NCI-H82 treated with DMSO at 0.1 percent for 48 hours (cell line): Measurements from ENCODE around the gene KRTAP4-16.
"Not testable (repeated sequence)": the region's sequence is repeated elsewhere in the genome, so short reads cannot be mapped to it uniquely, and the experiment has no call there.

Source experiments
- DNase-seq: peaks from one replicate; lab custom pipeline; 2025; ENCODE audit not compliant: unreplicated experiment; lab: John Stamatoyannopoulos, UW

The KRTAP4-16 gene

DNA sequence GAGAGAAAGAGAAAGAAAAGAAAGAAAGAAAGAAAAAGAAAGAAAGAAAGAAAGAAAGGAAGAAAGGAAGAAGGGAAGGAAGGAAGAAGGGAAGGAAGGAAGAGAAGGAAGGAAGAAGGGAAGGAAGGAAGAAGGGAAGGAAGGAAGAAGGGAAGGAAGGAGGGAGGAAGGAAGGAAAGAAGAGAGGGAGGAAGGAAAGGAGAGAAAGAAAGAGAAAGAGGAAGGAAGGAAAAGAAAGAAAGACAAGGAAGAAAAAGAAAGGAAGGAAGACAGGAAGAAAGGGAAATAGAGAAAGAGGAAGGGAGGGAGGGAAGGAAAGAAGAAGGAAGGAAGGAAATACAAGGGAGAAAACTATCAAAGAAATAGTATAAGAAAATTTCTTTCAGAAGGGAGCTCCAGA lies 25.2 kb downstream of the KRTAP4-16 start:
- no peak for DNase-seq

DNA sequence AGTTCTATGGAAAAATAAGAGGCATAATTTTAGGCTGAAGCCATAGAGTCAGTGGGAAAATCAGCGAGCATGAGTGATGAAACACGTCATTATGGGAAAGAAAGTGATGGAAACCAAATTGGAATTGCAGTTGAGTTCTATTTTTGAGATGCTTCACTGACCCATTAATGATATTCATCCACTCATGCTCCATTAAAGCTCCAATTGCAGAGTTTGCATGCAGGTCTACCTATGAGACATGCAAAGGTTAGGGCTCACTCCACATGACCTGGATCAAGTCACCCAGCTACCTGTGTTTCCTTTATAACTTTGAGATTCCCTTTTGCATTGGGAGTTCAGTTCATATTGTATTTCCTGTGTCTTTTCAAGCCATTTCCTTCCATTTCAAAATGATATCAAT lies 28.3 kb downstream of the KRTAP4-16 start:
- no peak for DNase-seq

DNA sequence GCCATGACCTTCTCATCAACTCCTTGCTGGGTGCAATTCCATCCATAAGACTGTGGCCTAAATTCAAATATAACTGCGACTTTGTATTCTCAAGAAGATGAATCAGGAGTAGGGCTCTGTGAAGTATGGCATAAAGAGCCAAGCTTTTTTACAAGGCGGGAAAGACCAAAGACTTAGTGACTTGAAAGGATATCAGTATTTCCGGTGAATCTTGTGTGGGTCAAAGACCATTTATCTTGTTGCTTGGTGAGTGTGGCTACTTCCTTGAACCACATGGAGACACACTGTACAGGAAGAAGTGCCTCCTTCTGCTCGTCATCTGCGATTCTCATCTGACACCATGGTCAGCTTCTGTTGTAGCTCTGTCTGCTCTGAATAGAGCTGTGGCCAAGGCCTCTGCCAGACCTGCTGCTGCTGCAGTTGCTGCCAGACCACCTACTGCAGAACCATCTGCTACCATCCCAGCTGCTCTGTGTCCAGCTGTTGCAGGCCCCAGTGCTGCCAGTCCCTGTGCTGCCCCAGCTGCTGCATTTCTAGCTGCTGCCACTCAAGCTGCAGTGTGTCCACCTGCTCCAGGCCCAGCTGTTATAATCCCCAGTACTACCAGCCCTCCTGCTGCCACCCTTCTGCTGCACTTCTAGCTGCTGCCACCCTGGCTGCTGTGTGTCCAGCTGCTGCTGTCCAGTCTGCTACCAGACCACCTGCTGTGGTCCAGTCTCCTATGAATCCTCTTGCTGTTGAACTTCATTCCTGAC lies 30.2 kb downstream of the KRTAP4-16 start:
- no peak for DNase-seq

DNA sequence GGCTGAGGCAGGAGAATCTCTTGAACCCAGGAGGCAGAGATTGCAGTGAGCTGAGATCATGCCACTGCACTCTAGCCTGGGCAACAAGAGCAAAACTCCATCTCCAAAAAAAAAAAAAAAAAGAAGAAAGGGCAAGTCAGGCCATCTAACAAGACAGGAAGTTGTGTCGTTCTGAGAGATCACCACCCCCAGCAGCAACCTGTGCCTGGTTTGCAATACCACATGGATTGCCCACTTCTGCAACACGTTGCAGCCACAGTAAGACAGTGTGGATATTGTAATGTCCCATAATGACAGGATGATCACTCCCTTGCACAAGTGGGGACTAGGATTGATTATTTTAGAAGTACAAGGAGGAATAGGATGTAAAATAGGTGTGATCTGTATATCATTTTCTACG lies 33.0 kb downstream of the KRTAP4-16 start:
- DNase-seq = no peak

DNA sequence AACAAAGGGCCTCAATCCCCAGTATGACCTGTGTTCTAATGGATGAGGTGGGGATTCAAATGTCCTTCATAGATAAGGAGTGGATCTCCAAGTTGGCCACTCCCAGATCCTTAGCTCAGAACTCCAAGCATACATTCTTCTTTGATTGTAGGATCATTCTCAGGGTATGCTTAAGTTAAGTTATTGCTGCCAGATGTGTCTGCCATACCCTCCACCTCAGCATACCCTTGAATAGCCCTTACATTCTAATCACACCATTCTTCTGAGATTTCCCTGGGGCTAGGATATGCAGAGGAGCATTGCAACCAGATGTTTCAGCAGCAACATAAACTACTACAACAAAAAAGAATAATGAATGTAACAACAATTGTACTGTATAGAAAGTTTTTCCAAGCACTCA lies 34.7 kb downstream of the KRTAP4-16 start:
- DNase-seq = no peak

DNA sequence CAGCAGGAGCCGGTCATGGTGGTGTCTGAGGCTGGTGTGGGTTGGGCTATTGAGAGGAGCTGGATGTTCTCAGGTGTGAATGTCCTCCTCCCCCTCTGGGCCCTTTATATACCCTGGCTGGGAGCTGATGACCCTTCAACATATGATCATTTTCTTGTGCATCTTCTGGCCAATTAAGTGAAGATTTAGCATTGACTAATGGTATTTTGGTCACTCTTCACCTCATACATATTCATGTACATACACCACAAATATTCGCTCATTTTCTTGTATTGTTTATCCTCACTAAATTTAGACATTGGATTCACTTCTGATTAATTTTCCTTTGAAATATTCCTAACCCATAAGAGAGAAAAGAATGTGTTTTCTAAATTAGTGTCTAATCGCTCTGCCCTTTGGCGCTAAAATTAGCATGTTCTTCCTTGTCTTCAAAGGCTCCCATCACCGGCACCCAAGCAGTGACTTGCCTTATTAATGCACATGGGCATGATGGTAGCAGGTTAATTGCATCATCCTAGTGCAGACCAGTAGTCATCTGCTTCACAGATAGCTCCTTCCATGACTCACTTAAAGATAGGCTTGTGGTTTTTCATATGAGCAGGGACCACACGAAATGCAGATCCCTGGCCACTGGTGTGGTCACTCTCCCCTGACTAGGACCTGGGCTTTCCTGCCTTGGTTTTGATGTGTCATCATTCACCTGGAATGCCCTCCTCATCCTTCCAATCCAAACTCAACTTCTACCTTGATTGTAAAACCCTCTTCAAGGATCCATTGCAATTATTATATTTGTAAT lies 36.0 kb downstream of the KRTAP4-16 start, which contains the start of gene KRTAP2-4:
TSS of gene KRTAP2-4 (minus strand) at position 51 of the 796 bp plus-strand sequence. CDS start at position 17, 34 bp downstream.
- DNase-seq = no peak

DNA sequence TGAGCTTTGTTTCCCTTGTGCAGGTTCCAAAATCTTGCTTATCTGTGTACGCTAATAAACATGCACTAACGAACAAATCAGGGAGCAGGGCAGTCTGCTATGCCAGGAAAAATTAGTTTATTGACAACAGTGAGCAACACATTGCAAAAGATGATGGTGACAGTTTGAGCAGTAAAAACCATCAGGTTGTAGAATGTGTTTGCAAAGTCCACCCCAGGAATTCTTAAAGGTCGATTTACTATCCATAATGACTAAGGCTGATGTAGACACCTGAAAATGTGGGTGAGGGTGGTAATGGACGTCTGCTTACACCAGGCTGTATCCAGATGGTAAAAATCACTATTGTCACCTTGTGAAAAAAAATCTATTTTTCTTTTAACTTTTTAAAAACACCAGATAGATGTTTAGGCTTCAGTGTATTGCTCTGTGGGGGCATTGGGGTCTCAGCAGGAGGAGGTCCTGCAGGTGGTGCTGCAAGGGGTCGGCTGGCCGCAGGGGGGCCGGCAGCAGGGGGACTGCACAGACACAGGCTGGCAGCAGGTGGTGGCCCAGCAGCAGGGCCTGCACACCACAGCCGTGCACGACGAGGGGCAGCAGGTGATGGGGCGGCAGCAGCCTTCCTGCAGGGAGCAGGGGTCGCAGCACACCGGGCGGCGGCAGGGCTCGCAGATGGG lies 36.9 kb downstream of the KRTAP4-16 start:
- not testable (repeated sequence) for DNase-seq

DNA sequence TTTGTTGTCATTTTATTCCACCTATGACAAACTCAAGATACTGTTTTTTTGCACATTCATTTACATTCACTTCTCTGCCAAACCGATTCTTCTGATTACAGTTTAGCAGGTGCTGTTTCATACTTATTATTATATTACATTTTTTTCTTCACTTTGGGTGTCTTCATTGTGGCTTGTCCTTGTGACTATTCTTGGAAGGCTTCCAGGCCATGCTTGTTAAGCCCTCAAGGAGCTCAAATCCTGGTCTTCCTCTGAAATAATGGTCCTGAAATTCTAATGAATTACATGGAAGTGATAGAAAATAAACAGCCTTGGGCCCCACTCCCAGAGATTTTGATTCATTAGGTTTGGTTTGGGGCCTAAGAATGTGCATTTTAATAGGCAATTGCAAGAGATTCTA lies 37.7 kb downstream of the KRTAP4-16 start:
- DNase-seq = no peak

DNA sequence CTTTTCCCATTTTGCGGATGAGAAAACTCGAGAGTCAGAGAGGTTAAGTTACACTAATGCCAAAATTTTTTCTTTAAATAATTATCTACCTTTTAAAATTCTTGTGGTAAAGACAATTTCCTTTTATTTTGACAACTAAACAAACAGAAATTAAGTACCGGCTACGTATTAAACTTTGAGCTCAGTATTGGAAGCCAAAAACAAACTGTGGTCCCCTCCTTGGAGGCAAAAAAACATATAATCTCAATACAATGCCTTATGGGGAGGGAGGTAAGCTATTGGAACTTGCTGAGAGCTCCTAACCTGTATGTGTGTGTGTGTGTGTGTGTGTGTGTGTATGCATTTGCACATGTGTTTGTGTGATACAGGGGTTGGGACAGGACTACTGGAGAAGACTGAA lies 38.6 kb downstream of the KRTAP4-16 start:
- DNase-seq = no peak

DNA sequence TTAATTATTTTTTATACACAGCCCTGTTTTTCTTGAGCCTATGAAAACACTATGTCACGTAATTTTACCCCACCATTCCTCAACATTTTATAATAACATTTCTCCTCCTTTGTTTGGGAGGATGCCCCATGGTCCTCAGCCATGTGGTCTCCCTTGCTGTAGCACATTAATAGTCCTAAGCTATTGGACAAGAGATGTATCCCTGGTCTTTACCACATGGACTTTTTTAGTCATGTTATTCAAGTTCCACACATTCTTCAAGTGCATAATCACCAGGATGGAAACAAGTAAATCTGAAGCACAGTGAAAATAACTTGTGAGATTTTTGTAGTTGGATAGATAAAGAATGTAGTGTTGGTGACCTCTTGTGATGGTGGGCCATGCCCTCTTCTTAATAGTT lies 40.0 kb downstream of the KRTAP4-16 start:
- DNase-seq = no peak

DNA sequence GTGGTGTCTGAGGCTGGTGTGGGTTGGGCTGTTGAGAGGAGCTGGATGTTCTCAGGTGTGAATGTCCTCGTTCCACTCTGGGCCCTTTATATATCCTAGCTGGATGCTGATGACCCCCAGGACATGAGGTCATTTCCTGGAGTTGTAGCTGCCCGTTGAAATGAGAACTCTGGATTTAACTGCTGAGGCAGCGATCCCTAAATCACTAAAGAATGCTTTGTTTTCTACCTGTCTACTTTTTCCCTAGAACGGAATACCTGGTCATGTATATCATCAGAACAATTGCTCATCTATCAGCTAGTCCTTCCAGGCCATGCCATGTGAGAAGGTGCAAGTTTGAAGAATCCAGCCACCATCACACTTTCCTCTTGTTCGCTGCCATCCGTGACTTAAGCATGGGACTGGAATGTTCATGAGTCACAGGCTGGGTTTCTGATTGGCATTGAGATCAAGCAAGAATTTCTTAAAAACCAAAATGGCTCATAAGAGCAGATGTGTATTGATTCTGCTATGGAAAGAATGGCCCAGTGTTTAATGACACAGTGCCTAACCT lies 41.9 kb downstream of the KRTAP4-16 start, which contains the start of gene KRTAP2-3:
TSS of gene KRTAP2-3 (minus strand) at position 63 of the 553 bp plus-strand sequence. CDS start 64 bp downstream, outside the sequence.
- DNase-seq = no peak

DNA sequence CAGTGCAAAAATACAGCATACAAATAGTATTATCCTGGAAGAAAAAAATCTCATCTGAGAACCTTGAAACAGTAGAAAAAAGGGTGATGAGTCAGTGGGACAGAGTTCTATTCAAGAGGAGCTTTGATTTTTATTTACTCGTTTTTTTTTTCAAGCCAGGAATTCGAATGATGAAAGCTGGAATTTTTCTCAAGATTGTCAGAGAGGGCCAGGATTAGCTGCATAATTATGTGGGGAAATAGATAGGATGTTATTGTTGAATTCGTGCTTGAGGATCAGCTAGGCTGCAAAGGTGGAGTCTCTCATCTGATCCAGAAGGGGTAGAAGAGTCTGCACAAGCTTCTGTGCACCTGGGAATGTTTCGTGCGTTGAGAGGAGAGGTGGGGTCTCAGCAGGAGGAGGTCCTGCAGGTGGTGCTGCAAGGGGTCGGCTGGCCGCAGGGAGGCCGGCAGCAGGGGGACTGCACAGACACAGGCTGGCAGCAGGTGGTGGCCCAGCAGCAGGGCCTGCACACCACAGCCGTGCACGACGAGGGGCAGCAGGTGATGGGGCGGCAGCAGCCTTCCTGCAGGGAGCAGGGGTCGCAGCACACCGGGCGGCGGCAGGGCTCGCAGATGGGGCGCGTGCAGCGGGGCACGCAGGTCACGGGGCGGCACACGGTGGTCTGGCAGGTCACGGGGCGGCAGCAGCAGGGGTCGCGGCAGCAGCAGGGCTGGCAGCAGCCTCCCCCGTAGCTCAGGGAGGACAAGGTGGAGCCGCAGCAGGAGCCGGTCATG lies 42.5 kb downstream of the KRTAP4-16 start:
- DNase-seq = not testable (repeated sequence)

DNA sequence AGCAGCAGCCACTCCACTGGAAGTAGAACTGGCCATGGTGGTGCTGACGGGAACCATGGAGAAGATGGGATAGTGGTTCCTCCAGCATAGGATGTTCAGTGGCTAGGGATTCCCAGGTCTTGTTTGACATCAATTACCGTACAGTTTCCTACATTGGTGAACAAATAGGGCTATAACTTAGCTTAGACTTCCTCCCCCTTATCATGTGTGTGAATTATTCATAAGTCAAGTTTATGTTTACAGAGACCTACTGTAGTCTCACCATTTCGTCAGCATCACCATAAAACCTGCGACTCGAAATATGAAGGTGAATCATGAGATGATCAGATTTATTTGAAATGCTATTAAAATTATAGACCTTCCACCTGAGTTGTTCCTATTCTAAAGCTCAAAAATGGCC lies 43.3 kb downstream of the KRTAP4-16 start:
- no peak for DNase-seq

DNA sequence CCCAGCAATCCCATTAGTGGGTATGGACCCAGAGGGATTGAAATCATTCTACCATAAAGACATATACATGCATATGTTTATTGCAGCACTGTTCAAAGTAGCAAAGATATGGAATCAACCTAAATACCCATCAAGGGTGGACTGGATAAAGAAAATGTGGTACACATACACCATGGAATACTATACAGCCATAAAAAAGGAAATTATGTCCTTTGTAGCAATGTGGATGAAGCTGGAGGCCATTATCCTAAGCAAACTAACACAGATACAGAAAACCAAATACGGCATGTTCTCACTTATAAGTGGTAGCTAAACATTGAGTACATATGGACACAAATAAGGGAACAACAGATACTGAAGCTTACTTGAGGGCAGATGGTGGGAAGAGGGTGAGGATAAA lies 44.5 kb downstream of the KRTAP4-16 start:
- no peak for DNase-seq

DNA sequence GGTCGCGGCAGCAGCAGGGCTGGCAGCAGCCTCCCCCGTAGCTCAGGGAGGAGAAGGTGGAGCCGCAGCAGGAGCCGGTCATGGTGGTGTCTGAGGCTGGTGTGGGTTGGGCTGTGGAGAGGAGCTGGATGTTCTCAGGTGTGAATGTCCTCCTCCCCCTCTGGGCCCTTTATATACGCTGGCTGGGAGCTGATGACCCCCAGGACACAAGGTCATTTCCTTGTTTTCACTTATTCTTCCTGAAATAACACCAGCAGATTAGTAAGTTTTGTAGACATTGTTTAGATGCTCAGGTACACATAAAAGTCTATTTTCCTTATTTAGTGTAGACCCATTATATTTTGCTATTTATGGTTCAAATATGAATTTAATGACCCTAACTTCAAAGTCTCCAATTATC lies 46.9 kb downstream of the KRTAP4-16 start, which contains the start of gene KRTAP2-2:
TSS of gene KRTAP2-2 (minus strand) at position 101 of the 400 bp plus-strand sequence. CDS start at position 82, 19 bp downstream.
- not testable (repeated sequence) for DNase-seq

DNA sequence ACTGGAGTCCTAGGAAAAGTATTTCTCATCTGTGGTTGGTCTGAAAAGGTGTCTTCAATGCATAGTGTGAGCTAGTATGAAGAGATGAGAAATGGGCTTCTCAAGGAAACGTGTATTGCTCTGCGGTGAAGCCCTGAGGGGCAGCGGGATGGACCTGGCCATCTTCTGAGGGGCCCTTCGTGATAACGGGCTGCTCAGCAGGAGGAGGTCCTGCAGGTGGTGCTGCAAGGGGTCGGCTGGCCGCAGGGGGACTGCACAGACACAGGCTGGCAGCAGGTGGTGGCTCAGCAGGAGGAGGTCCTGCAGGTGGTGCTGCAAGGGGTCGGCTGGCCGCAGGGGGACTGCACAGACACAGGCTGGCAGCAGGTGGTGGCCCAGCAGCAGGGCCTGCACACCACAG lies 47.5 kb downstream of the KRTAP4-16 start:
- not testable (repeated sequence) for DNase-seq

DNA sequence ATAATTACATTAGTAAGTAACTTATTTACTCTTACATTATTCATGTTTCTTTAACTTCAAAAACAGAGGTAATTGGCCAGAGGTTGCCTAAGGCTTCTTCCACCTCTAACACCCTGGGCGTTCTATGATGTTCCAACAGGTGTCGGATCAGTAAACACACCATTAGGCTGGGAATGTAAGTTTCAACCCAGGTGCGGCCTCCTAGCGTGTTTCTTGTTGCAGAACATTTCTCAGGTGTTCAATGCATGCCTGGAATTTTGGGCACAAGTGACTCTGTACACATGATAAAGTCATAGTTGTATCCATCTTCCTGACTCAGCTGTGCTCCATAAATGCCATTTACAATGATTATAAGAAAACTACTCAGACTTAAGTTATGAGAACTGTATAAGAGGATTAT lies 48.0 kb downstream of the KRTAP4-16 start:
- DNase-seq = no peak

DNA sequence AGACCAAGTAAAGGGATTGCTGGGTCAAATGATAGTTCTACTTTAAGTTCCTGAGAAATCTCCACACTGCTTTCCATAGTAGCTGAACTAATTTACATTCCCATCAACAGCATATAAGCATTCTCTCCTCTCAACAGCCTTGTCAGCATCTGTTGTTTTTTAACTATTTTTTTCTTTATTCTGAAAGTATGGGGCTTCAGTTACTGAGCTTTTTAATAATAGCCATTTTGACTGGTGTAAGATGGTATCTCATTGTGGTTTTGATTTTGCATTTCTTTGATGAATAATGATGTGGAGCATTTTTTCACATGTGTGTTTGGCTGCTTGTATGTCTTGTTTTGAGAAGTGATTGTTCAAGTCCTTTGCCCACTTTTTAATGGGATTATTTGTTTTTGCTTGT lies 49.4 kb downstream of the KRTAP4-16 start:
- no peak for DNase-seq
